Aorta (tissue), 5 donors: ENCODE measurements around the gene RSPO3. TPM values are rescaled to one million over a fixed set of nuclear protein-coding genes. Genes with fewer than 3 reads are reported as not detected.
"Not testable (repeated sequence)": the region's sequence is repeated elsewhere in the genome, so short reads cannot be mapped to it uniquely, and the experiment has no call there.

Source experiments
- ATAC-seq: fragments of 200-7000 bp; cut with Tn5 transposase; one replicate; pipeline ENCODE4 v1.9.1; 2022; ENCODE audit warnings: moderate library complexity; ENCODE audit not compliant: low FRiP score
- DNase-seq, 2 donors: peaks; one replicate each; pipeline ENCODE4 v3.0.0-alpha.2; 2020
- H3K27ac ChIP-seq, 2 donors: one replicate each; pipeline ENCODE4 v1.5.1; 2013; ENCODE audit warnings: low read length in 2 of 2, mild to moderate bottlenecking in 2 of 2, moderate library complexity in 2 of 2, control low read depth in 1 of 2, inconsistent platforms in 1 of 2, low read depth in 1 of 2
- H3K27me3 ChIP-seq, 2 donors: one replicate each; pipeline ENCODE4 v1.6.1; 2013; ENCODE audit warnings: control low read depth in 1 of 2, low read length in 1 of 2, mild to moderate bottlenecking in 1 of 2, moderate library complexity in 1 of 2; ENCODE audit not compliant: insufficient read depth in 2 of 2, control insufficient read depth in 1 of 2
- H3K36me3 ChIP-seq, 2 donors: one replicate each; pipeline ENCODE4 v1.6.1; 2013; ENCODE audit warnings: control low read depth in 1 of 2, low read length in 1 of 2, mild to moderate bottlenecking in 1 of 2; ENCODE audit not compliant: insufficient read depth in 2 of 2, control insufficient read depth in 1 of 2
- H3K4me1 ChIP-seq, 2 donors: one replicate each; pipeline ENCODE4 v1.6.1; 2013; ENCODE audit warnings: low read length in 2 of 2, control low read depth in 1 of 2, mild to moderate bottlenecking in 1 of 2, moderate library complexity in 1 of 2; ENCODE audit not compliant: insufficient read depth in 2 of 2, control insufficient read depth in 1 of 2
- H3K4me3 ChIP-seq, 2 donors: one replicate each; pipeline ENCODE4 v1.5.1; 2013; ENCODE audit warnings: low read length in 2 of 2, control low read depth in 1 of 2, mild to moderate bottlenecking in 1 of 2
- H3K9me3 ChIP-seq: one replicate; pipeline ENCODE4 v1.6.1; 2013; ENCODE audit warnings: mild to moderate bottlenecking, low read length; ENCODE audit not compliant: control insufficient read depth
- WGBS, 2 donors: extraction: QIAGEN DNeasy Blood & Tissue Kit; methylation state at CpG; one replicate each; pipeline ENCODE4 v1.1.7; 2013; 5-methylcytosine and 5-hydroxymethylcytosine counted together
- intact Hi-C, 2 donors: fragments of 100-400 bp; cut with DNase I; formaldehyde crosslinking; loops; one replicate each; pipeline versions ENCODE4 v1.14.2 to v1.15.0; 2022
- polyA plus RNA-seq, 2 donors: library from polyadenylated mRNA; stranded (reverse); fragments of 200-250 nt; gene quantifications; one replicate each; pipeline ENCODE4 v1.2.3, GENCODE V29; 2013
- total RNA-seq, 2 donors: library from RNA; stranded (reverse); fragmentation: NEBNext Ultra II Directional; extraction: Animal tissue kit (Norgen Biotek cat#: 25700); gene quantifications; one replicate each; pipeline ENCODE4 v1.2.1, GENCODE V29; 2021
- donor health status: healthy with polysubstance abuse.
- donor health status: Bipolar disorder and iron deficiency.
- donor health status: DM: no; HTN: no; CAD: no.
- donor health status: DM: no; HTN: no; CAD: no.
- donor health status: DM: yes; HTN: yes; CAD: no.

Gene RSPO3
- total and polyA plus RNA-seq, 4 donors: 0.38 to 12.5 (median 5.2) TPM; not detected in 1

GRCh38 chr6:127225497-127225896 lies 107.0 kb downstream of the RSPO3 start:
- Histone ChIP-seq H3K4me1 (no peaks in the 10 kb centered on the region), H3K27me3 (no peaks in the 10 kb centered on the region), H3K9me3 (no peaks in the 10 kb centered on the region), H3K27ac (no peak overlapping the region), H3K36me3 (no peaks in the 10 kb centered on the region), H3K4me3 (no peak overlapping the region)
- DNase-seq (no peak), ATAC-seq (no peak)
- 60 to 65% methylated on average over 1 of the region's 1 CpG for whole genome bisulfite sequencing, 2 donors
- intact Hi-C loops: no loop called here

GRCh38 chr6:127233819-127234218 lies 115.3 kb downstream of the RSPO3 start:
- H3K36me3 ChIP-seq, H3K4me3 ChIP-seq, H3K4me1 ChIP-seq, DNase-seq, intact Hi-C loops, H3K27ac ChIP-seq, H3K9me3 ChIP-seq, ATAC-seq, H3K27me3 ChIP-seq: not testable (repeated sequence)
- 73 to 78% methylated on average over 3 of the region's 3 CpGs for WGBS, 2 donors

- no peak for DNase-seq
- 39 to 63% methylated on average over 1 of the region's 1 CpG for WGBS, 2 donors
- Histone ChIP-seq H3K4me1 (no peaks in the 10 kb centered on the region), H3K36me3 (no peaks in the 10 kb centered on the region), H3K27me3 (no peaks in the 10 kb centered on the region), H3K9me3 (no peaks in the 10 kb centered on the region), H3K27ac (no peak overlapping the region), H3K4me3 (no peak overlapping the region)
- intact Hi-C loops: no loop called here
- no peak for ATAC-seq
These were observed 125.0 kb downstream of the RSPO3 start for GRCh38 chr6:127243501-127243900.

Other genes starting within 250 kb of the RSPO3 start
- gene RNF146, start 148.2 kb downstream of the RSPO3 start, total RNA-seq: 10 to 100 TPM; 63.9 to 65.2 TPM
- 10 to 100 TPM; 60.3 to 60.7 TPM for gene RNF146, start 148.2 kb downstream of the RSPO3 start, polyA plus RNA-seq
- gene ECHDC1, start 224.9 kb downstream of the RSPO3 start, total RNA-seq: 10 to 100 TPM; 28.2 to 44.0 TPM
- gene ECHDC1, start 224.9 kb downstream of the RSPO3 start, polyA plus RNA-seq: 10 to 100 TPM; 32.8 to 49.0 TPM